Kidney (tissue), 14 donors: ENCODE measurements around the gene NOG. TPM values are rescaled to one million over a fixed set of nuclear protein-coding genes. Genes with fewer than 3 reads are reported as not detected.

ENCODE experiments used
- DNase-seq, 5 donors: peaks; one replicate each; pipeline ENCODE4 v3.0.0-alpha.2; 2013 to 2020
- FAIRE-seq: peaks from 2 replicates; lab custom pipeline; 2012; peaks lifted over from hg19 to GRCh38; lab: Jason Lieb, UNC
- H3K27ac ChIP-seq, 2 donors: one replicate each; pipeline ENCODE4 v1.7.0; 2013; ENCODE audit warnings: low read depth in 2 of 2, low read length in 2 of 2, inconsistent platforms in 1 of 2
- H3K27me3 ChIP-seq: one replicate; pipeline ENCODE4 v1.7.1; 2013; ENCODE audit warnings: low read length, inconsistent platforms; ENCODE audit not compliant: control insufficient read depth, insufficient read depth
- H3K36me3 ChIP-seq, 3 donors: one replicate each; pipeline versions ENCODE4 v1.7.0 to v1.7.1; 2013; ENCODE audit warnings: low read length in 3 of 3, control low read depth in 1 of 3, inconsistent platforms in 1 of 3; ENCODE audit not compliant: insufficient read depth in 3 of 3, control insufficient read depth in 2 of 3
- H3K4me1 ChIP-seq, 3 donors: one replicate each; pipeline versions ENCODE4 v1.7.0 to v1.7.1; 2013; ENCODE audit warnings: low read length in 3 of 3, inconsistent platforms in 1 of 3, low read depth in 1 of 3; ENCODE audit not compliant: control insufficient read depth in 2 of 3, insufficient read depth in 2 of 3
- H3K4me3 ChIP-seq, 3 donors: one replicate each; pipeline versions ENCODE4 v1.7.0 to v1.8.1; 2013; ENCODE audit warnings: low read length in 3 of 3, control low read depth in 1 of 3, inconsistent platforms in 1 of 3
- H3K9ac ChIP-seq, 3 donors: one replicate each; pipeline versions ENCODE4 v1.7.0 to v1.7.1; 2013; ENCODE audit warnings: low read length in 3 of 3, control low read depth in 1 of 3, inconsistent platforms in 1 of 3
- H3K9me3 ChIP-seq, 3 donors: one replicate each; pipeline versions ENCODE4 v1.7.0 to v1.7.1; 2013; ENCODE audit warnings: low read length in 3 of 3, control low read depth in 1 of 3, inconsistent platforms in 1 of 3; ENCODE audit not compliant: control insufficient read depth in 2 of 3, insufficient read depth in 1 of 3
- CTCF ChIP-seq: IDR thresholded peaks from 3 replicates; pipeline ENCODE4 v1.5.1; 2012; ENCODE audit warnings: mild to moderate bottlenecking, moderate library complexity, borderline replicate concordance; ENCODE audit not compliant: insufficient read depth; ENCODE audit errors: extremely low read depth
- intact Hi-C: fragments of 100-400 bp; cut with DNase I; formaldehyde crosslinking; loops from one replicate; pipeline ENCODE4 v1.11.1; 2022
- polyA plus RNA-seq: library from polyadenylated mRNA; stranded (reverse); fragments of 350-450 nt; fragmentation: Illumina TruSeq; extraction: RNeasy Lipid Tissue Mini Kit (QIAGEN cat#74804); gene quantifications from one replicate; pipeline ENCODE4 v1.2.3, GENCODE V29; 2014; ENCODE audit warnings: low read depth, low replicate concordance; ENCODE audit not compliant: insufficient read depth
- total RNA-seq: library from RNA; stranded (reverse); fragmentation: NEBNext Ultra II Directional; extraction: Animal tissue kit (Norgen Biotek cat#: 25700); gene quantifications from one replicate; pipeline ENCODE4 v1.2.1, GENCODE V29; 2021
- donor health status: control.
- donor health status: control.
- donor health status: control.
- donor health status: control.
- donor health status: control.
- donor health status: DM: yes; HTN: yes; CAD: no.
- donor health status: Normal renal cell carcinoma (clear cell type).

The NOG gene
- total and polyA plus RNA-seq, 2 donors from 2014 or later = 0.34 to 0.98 TPM

GRCh38 chr17:56641373-56641772 lies 47.9 kb downstream of the NOG start:
- no peaks in the 10 kb centered on the region for H3K36me3 ChIP-seq
- no peaks in the 10 kb centered on the region for H3K4me1 ChIP-seq
- no peak overlapping the region for H3K4me3 ChIP-seq
- no peak overlapping the region for H3K27ac ChIP-seq
- H3K9ac ChIP-seq = no peak overlapping the region
- FAIRE-seq (no peak), DNase-seq (no peak)
- TF ChIP-seq CTCF = no peak
- no peaks in the 10 kb centered on the region for H3K9me3 ChIP-seq
- no peaks in the 10 kb centered on the region for H3K27me3 ChIP-seq
- intact Hi-C loops = no loop called here

- H3K4me1 ChIP-seq = no peaks in the 10 kb centered on the region
- no peaks in the 10 kb centered on the region for H3K27me3 ChIP-seq
- intact Hi-C loops = no loop called here
- FAIRE-seq = no peak
- no peak overlapping the region for H3K9ac ChIP-seq
- no peaks in the 10 kb centered on the region for H3K9me3 ChIP-seq
- no peak for TF ChIP-seq CTCF
- no peaks in the 10 kb centered on the region for H3K36me3 ChIP-seq
- H3K27ac ChIP-seq = no peak overlapping the region
- no peak overlapping the region for H3K4me3 ChIP-seq
- no peak for DNase-seq
Measured at GRCh38 chr17:56641894-56642293, 48.4 kb downstream of the NOG start.

- H3K9ac ChIP-seq = no peak overlapping the region
- H3K9me3 ChIP-seq = no peaks in the 10 kb centered on the region
- no peak overlapping the region for H3K4me3 ChIP-seq
- no peak for TF ChIP-seq CTCF
- H3K27me3 ChIP-seq = no peaks in the 10 kb centered on the region
- FAIRE-seq (no peak), DNase-seq (no peak)
- H3K27ac ChIP-seq = no peak overlapping the region
- intact Hi-C loops = no loop called here
- H3K4me1 ChIP-seq = no peaks in the 10 kb centered on the region
- H3K36me3 ChIP-seq = no peaks in the 10 kb centered on the region
Measured at GRCh38 chr17:56642424-56642823, 48.9 kb downstream of the NOG start.

Other genes starting within 250 kb of the NOG start
- 2.0 TPM for gene C17orf67, start 240.2 kb downstream of the NOG start, total RNA-seq
- gene C17orf67, start 240.2 kb downstream of the NOG start, polyA plus RNA-seq = 0.69 TPM
- gene DGKE, start 240.5 kb downstream of the NOG start, total RNA-seq = 8.7 TPM
- 1.9 TPM for gene DGKE, start 240.5 kb downstream of the NOG start, polyA plus RNA-seq